ENCODE measurements around the gene C4orf50. TPM values are rescaled to one million over a fixed set of nuclear protein-coding genes. Genes with fewer than 3 reads are reported as not detected.

Gene C4orf50
- total and polyA plus RNA-seq, 2 donors (not counting 1 experiment from before 2014, with no cell fraction given), result 0.02 TPM; not detected in 1

DNA sequence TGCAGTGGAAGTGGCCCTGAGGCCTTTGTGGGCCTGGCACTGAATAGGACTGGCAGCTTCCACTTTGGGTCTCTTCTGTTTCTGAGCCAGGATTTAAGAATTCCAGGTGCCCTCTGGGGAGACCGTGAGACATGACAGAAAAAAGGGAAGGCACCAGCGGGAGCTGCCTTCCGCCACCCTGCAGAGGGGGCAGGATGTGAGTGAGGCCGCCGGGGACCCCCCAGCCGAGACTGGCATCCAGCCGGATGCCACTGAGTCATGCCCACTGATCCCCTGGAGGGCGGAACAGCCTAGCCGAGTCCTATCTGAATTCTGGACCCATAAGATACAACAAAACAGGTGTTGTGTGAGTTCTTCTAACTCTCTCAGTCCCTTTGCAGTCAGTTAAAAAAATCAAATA, 41.3 kb downstream of the C4orf50 start:
- no peaks in the 10 kb centered on the region for H3K9me3 ChIP-seq (ENCODE audit: control extremely low read depth in 1 of 3, control insufficient read depth in 2 of 3, insufficient read depth in 1 of 3, low read length in 2 of 3)
- H3K4me3 ChIP-seq (ENCODE audit: control extremely low read depth in 1 of 5, extremely low read depth in 1 of 5, insufficient read depth in 1 of 5, low read depth in 2 of 5, low read length in 4 of 5), result no peak overlapping the region
- no peak overlapping the region for H3K27ac Mint-ChIP-seq
- H2AFZ ChIP-seq (ENCODE audit: insufficient read depth, low read depth, low read length, poor library complexity, severe bottlenecking), result no peak overlapping the region
- H3K4me3 Mint-ChIP-seq, result no peak overlapping the region
- H3K27me3 Mint-ChIP-seq, result peaks cover 9% of the 10 kb centered on the region
- ChIA-PET POLR2A (no interaction called here), CTCF (no interaction called here)
- H3K79me2 ChIP-seq (ENCODE audit: control insufficient read depth, insufficient read depth, low read length), result no peaks in the 10 kb centered on the region
- H3K4me1 ChIP-seq (ENCODE audit: control insufficient read depth in 2 of 2, insufficient read depth in 2 of 2, low read length in 2 of 2), result no peaks in the 10 kb centered on the region
- no peak for TF ChIP-seq EZH2 (IDR thresholded peaks at IDR 0.05; ENCODE audit: borderline replicate concordance, insufficient read depth, low read depth, low read length, poor library complexity, severe bottlenecking)
- no peak for TF ChIP-seq CTCF (IDR thresholded peaks at IDR 0.05)
- no peaks in the 10 kb centered on the region for H3K9me3 Mint-ChIP-seq (ENCODE audit: insufficient read depth)
- DNase-seq (no peak), ATAC-seq (ENCODE audit: low read depth) (no peak)
- intact Hi-C loops (cut with micrococcal nuclease), result no loop called here
- H3K27ac ChIP-seq (ENCODE audit: low read length in 2 of 2), result no peak overlapping the region
- H3K4me1 Mint-ChIP-seq, result no peaks in the 10 kb centered on the region
- peaks cover 0 to 4% (median 0%) of the 10 kb centered on the region in 4 experiments for H3K27me3 ChIP-seq (replicated peaks in 1 of 4; ENCODE audit: control extremely low read depth in 1 of 4, control insufficient read depth in 3 of 4, insufficient read depth in 4 of 4, low read length in 3 of 4)
- no peaks in the 10 kb centered on the region for H3K36me3 ChIP-seq (replicated peaks in 1 of 2; ENCODE audit: control extremely low read depth in 1 of 2, control insufficient read depth in 1 of 2, extremely low read depth in 1 of 2, insufficient read depth in 2 of 2, low read length in 1 of 2)
- no peak overlapping the region for H3K9ac ChIP-seq (ENCODE audit: low read length)
- H3K4me2 ChIP-seq (replicated peaks; ENCODE audit: low read depth, low read length, poor library complexity, severe bottlenecking), result no peak overlapping the region
- 75% methylated on average over 9 of the region's 9 CpGs for WGBS (ENCODE audit: insufficient coverage)
- no peaks in the 10 kb centered on the region for H4K20me1 ChIP-seq (ENCODE audit: control insufficient read depth, insufficient read depth, low read length, poor library complexity, severe bottlenecking)

GRCh38 chr4:5976431-5976830, 41.8 kb downstream of the C4orf50 start:
- Histone ChIP-seq H3K36me3 (replicated peaks in 1 of 2; ENCODE audit: control extremely low read depth in 1 of 2, control insufficient read depth in 1 of 2, extremely low read depth in 1 of 2, insufficient read depth in 2 of 2, low read length in 1 of 2) (no peaks in the 10 kb centered on the region), H3K9me3 (ENCODE audit: control extremely low read depth in 1 of 3, control insufficient read depth in 2 of 3, insufficient read depth in 1 of 3, low read length in 2 of 3) (no peaks in the 10 kb centered on the region), H2AFZ (ENCODE audit: insufficient read depth, low read depth, low read length, poor library complexity, severe bottlenecking) (no peak overlapping the region), H4K20me1 (ENCODE audit: control insufficient read depth, insufficient read depth, low read length, poor library complexity, severe bottlenecking) (no peaks in the 10 kb centered on the region), H3K27me3 (replicated peaks in 1 of 4; ENCODE audit: control extremely low read depth in 1 of 4, control insufficient read depth in 3 of 4, insufficient read depth in 4 of 4, low read length in 3 of 4) (peaks cover 0 to 4% (median 0%) of the 10 kb centered on the region in 4 experiments), H3K4me2 (replicated peaks; ENCODE audit: low read depth, low read length, poor library complexity, severe bottlenecking) (no peak overlapping the region), H3K4me1 (ENCODE audit: control insufficient read depth in 2 of 2, insufficient read depth in 2 of 2, low read length in 2 of 2) (no peaks in the 10 kb centered on the region), H3K9ac (ENCODE audit: low read length) (no peak overlapping the region), H3K27ac (ENCODE audit: low read length in 2 of 2) (no peak overlapping the region), H3K4me3 (ENCODE audit: control extremely low read depth in 1 of 5, extremely low read depth in 1 of 5, insufficient read depth in 1 of 5, low read depth in 2 of 5, low read length in 4 of 5) (no peak overlapping the region), H3K79me2 (ENCODE audit: control insufficient read depth, insufficient read depth, low read length) (no peaks in the 10 kb centered on the region)
- Mint-ChIP-seq H3K9me3 (ENCODE audit: insufficient read depth) (no peaks in the 10 kb centered on the region), H3K27me3 (peaks cover 11% of the 10 kb centered on the region), H3K27ac (no peak overlapping the region), H3K4me1 (no peaks in the 10 kb centered on the region), H3K4me3 (no peak overlapping the region)
- POLR2A ChIA-PET, result no interaction called here
- WGBS (ENCODE audit: insufficient coverage), result 79% methylated on average over 6 of the region's 6 CpGs
- DNase-seq, result no peak
- no peak for TF ChIP-seq CTCF (IDR thresholded peaks at IDR 0.05)
- no peak for TF ChIP-seq EZH2 (IDR thresholded peaks at IDR 0.05; ENCODE audit: borderline replicate concordance, insufficient read depth, low read depth, low read length, poor library complexity, severe bottlenecking)
- intact Hi-C loops (cut with micrococcal nuclease), result no loop called here
- CTCF ChIA-PET, result no interaction called here
- ATAC-seq (ENCODE audit: low read depth), result no peak
